SH-SY5Y (cell line): ENCODE measurements around the gene VAC14.

Experiments used
- GATA2 ChIP-seq: IDR thresholded peaks from 2 replicates; pipeline ENCODE4 v1.6.1; 2011; ENCODE audit warnings: mild to moderate bottlenecking, low read depth, low read length
- GATA3 ChIP-seq: IDR thresholded peaks from 2 replicates; pipeline ENCODE4 v1.6.1; 2011; ENCODE audit warnings: low read depth, mild to moderate bottlenecking, low read length, moderate library complexity

GRCh38 chr16:70649300-70649699 is 151.7 kb downstream of the VAC14 start:
- TF ChIP-seq GATA3: no peak
- TF ChIP-seq GATA2: no peak
